B cell (primary cell): ENCODE results near the gene CD276. TPM values are rescaled to one million over a fixed set of nuclear protein-coding genes. Genes with fewer than 3 reads are reported as not detected.

Experiments
- ATAC-seq: fragments of 200-7000 bp; cut with Tn5 transposase; one replicate; pipeline ENCODE4 v1.10.0; 2021; ENCODE audit warnings: low read depth, mild to moderate bottlenecking, moderate number of reproducible peaks, moderate library complexity
- CTCF ChIA-PET: fragments of 350-600 bp; sonication (Branson Sonifier 250); formaldehyde crosslinking; loops from one replicate; lab custom pipeline; 2021; ENCODE audit warnings: antibody characterized with exemption, inconsistent platforms; lab: Charles Lee
- POLR2A ChIA-PET: fragments of 350-600 bp; sonication (Branson Sonifier 250); formaldehyde crosslinking; loops from one replicate; lab custom pipeline; 2021; ENCODE audit warnings: antibody characterized with exemption; lab: Charles Lee
- DNase-seq: peaks from one replicate; pipeline ENCODE4 v3.0.0; 2013
- H2AFZ ChIP-seq: 2 replicates; pipeline ENCODE4 v1.6.1; 2012; ENCODE audit warnings: mild to moderate bottlenecking, low read depth, low read length; ENCODE audit not compliant: insufficient read depth, poor library complexity, severe bottlenecking
- H3K27ac ChIP-seq, 2 donors: 1 replicate in 1 of 2; 2 replicates in 1 of 2; pipeline ENCODE4 v1.5.1; 2012 to 2013; ENCODE audit warnings: low read length in 2 of 2, mild to moderate bottlenecking in 2 of 2, moderate library complexity in 1 of 2
- H3K27me3 ChIP-seq, 4 experiments: fragments of 200-600 bp in 1 of 4; sonication (generic) in 1 of 4; replicated peaks in 1 of 4; 1 replicate in 2 of 4; 2 replicates in 2 of 4; pipeline versions ENCODE4 v1.6.1 to v1.7.0; 2013 to 2016; ENCODE audit warnings: low read length in 3 of 4, mild to moderate bottlenecking in 2 of 4, mixed read lengths in 1 of 4, moderate library complexity in 1 of 4; ENCODE audit not compliant: insufficient read depth in 4 of 4, control insufficient read depth in 3 of 4; ENCODE audit errors: control extremely low read depth in 1 of 4
- H3K36me3 ChIP-seq, 2 experiments: replicated peaks in 1 of 2; 1 replicate in 1 of 2; 2 replicates in 1 of 2; pipeline versions ENCODE4 v1.6.1 to v1.7.1; 2013; ENCODE audit warnings: low read length in 1 of 2; ENCODE audit not compliant: insufficient read depth in 2 of 2, control insufficient read depth in 1 of 2; ENCODE audit errors: control extremely low read depth in 1 of 2, extremely low read depth in 1 of 2
- H3K4me1 ChIP-seq, 2 donors: fragments of 200-600 bp in 1 of 2; sonication (generic) in 1 of 2; 1 replicate in 1 of 2; 2 replicates in 1 of 2; pipeline versions ENCODE4 v1.5.1 to v1.6.1; 2013 to 2017; ENCODE audit warnings: low read length in 2 of 2; ENCODE audit not compliant: control insufficient read depth in 2 of 2, insufficient read depth in 2 of 2
- H3K4me2 ChIP-seq: replicated peaks from 2 replicates; pipeline ENCODE3; 2012; ENCODE audit warnings: mild to moderate bottlenecking, low read depth, low read length; ENCODE audit not compliant: poor library complexity, severe bottlenecking
- H3K4me3 ChIP-seq, 5 experiments: fragments of 200-600 bp in 1 of 5; sonication (generic) in 1 of 5; 1 replicate in 3 of 5; 2 replicates in 2 of 5; pipeline versions ENCODE4 v1.5.1 to v1.7.0; 2011 to 2016; ENCODE audit warnings: low read length in 4 of 5, mild to moderate bottlenecking in 4 of 5, low read depth in 2 of 5, control low read depth in 1 of 5, moderate library complexity in 1 of 5; ENCODE audit not compliant: insufficient read depth in 1 of 5; ENCODE audit errors: control extremely low read depth in 1 of 5, extremely low read depth in 1 of 5
- H3K79me2 ChIP-seq: fragments of 200-600 bp; sonication (generic); one replicate; pipeline ENCODE4 v1.6.0; 2016; ENCODE audit warnings: low read length; ENCODE audit not compliant: control insufficient read depth, insufficient read depth
- H3K9ac ChIP-seq: fragments of 200-600 bp; sonication (generic); 2 replicates; pipeline ENCODE4 v1.6.1; 2017; ENCODE audit warnings: mild to moderate bottlenecking, low read length, moderate library complexity
- H3K9me3 ChIP-seq, 3 donors: one replicate each; pipeline versions ENCODE4 v1.6.1 to v1.7.1; 2013; ENCODE audit warnings: low read length in 2 of 3; ENCODE audit not compliant: control insufficient read depth in 2 of 3, insufficient read depth in 1 of 3; ENCODE audit errors: control extremely low read depth in 1 of 3
- H4K20me1 ChIP-seq: 2 replicates; pipeline ENCODE4 v1.6.0; 2012; ENCODE audit warnings: mild to moderate bottlenecking, low read length; ENCODE audit not compliant: insufficient read depth, control insufficient read depth, poor library complexity, severe bottlenecking
- H3K27ac Mint-ChIP-seq: one replicate; pipeline ENCODE4 v1.8.0; 2021; ENCODE audit warnings: mixed read lengths
- H3K27me3 Mint-ChIP-seq: one replicate; pipeline ENCODE4 v1.8.0; 2021; ENCODE audit warnings: mixed read lengths
- H3K4me1 Mint-ChIP-seq: one replicate; pipeline ENCODE4 v1.8.0; 2021; ENCODE audit warnings: mixed read lengths
- H3K4me3 Mint-ChIP-seq: one replicate; pipeline ENCODE4 v1.8.0; 2021; ENCODE audit warnings: mixed read lengths
- H3K9me3 Mint-ChIP-seq: one replicate; pipeline ENCODE4 v1.8.0; 2022; ENCODE audit warnings: mixed read lengths; ENCODE audit not compliant: insufficient read depth
- CTCF ChIP-seq: fragments of 200-600 bp; IDR thresholded peaks from one replicate; pipeline ENCODE4 v1.8.0; 2022; ENCODE audit warnings: antibody characterized with exemption, mild to moderate bottlenecking
- EZH2 ChIP-seq: IDR thresholded peaks from 2 replicates; pipeline ENCODE4 v1.6.1; 2012; ENCODE audit warnings: borderline replicate concordance, low read depth, mild to moderate bottlenecking, moderate library complexity, low read length; ENCODE audit not compliant: insufficient read depth, poor library complexity, severe bottlenecking
- WGBS: methylation state at CpG from one replicate; pipeline ENCODE4 v1.1.5; 2013; ENCODE audit warnings: missing lambda C conversion rate; ENCODE audit not compliant: insufficient coverage; 5-methylcytosine and 5-hydroxymethylcytosine counted together
- intact Hi-C: fragments of 100-400 bp; cut with micrococcal nuclease; formaldehyde crosslinking; loops from one replicate; pipeline ENCODE4 v1.10.0; 2022
- polyA plus RNA-seq: library from polyadenylated mRNA; depleted of rRNA; stranded (reverse); fragments of >200 nt; gene quantifications from 2 replicates; pipeline ENCODE4 v1.2.3, GENCODE V29; 2012
- total RNA-seq, 2 donors: library from RNA; stranded (reverse); fragments of 120-200 nt in 1 of 2; gene quantifications; 1 replicate in 1 of 2; 2 replicates in 1 of 2; pipeline versions ENCODE4 v1.2.3 to v1.2.4, GENCODE V29; 2013 to 2022

Gene CD276
- total and polyA plus RNA-seq, 2 donors (not counting 1 experiment from before 2014, with no cell fraction given): not detected

GRCh38 chr15:73749533-73749932 is 65.3 kb downstream of the CD276 start:
- intact Hi-C loops: no loop called here
- no peaks in the 10 kb centered on the region for H3K4me1 ChIP-seq
- POLR2A ChIA-PET: no interaction called here
- CTCF ChIA-PET: no interaction called here
- H3K27ac ChIP-seq: no peak overlapping the region
- H3K9me3 ChIP-seq: no peaks in the 10 kb centered on the region
- H3K4me3 ChIP-seq: no peak overlapping the region
- Mint-ChIP-seq H3K9me3 (no peaks in the 10 kb centered on the region), H3K4me1 (peaks cover 5% of the 10 kb centered on the region), H3K27ac (no peak overlapping the region), H3K27me3 (peaks cover 38% of the 10 kb centered on the region), H3K4me3 (no peak overlapping the region)
- H3K27me3 ChIP-seq: peaks cover 0 to 28% (median 1%) of the 10 kb centered on the region in 4 experiments
- TF ChIP-seq EZH2: no peak
- no peak for TF ChIP-seq CTCF
- H2AFZ ChIP-seq: no peak overlapping the region
- no peak for DNase-seq
- WGBS: 86% methylated on average over 5 of the region's 5 CpGs
- no peaks in the 10 kb centered on the region for H3K79me2 ChIP-seq
- H4K20me1 ChIP-seq: no peaks in the 10 kb centered on the region
- H3K4me2 ChIP-seq: no peak overlapping the region
- H3K36me3 ChIP-seq: no peaks in the 10 kb centered on the region
- H3K9ac ChIP-seq: no peak overlapping the region
- ATAC-seq: no peak

GRCh38 chr15:73749971-73750370 is 65.8 kb downstream of the CD276 start:
- CTCF ChIA-PET: no interaction called here
- Histone ChIP-seq H3K27me3 (peaks cover 0 to 32% (median 1%) of the 10 kb centered on the region in 4 experiments), H2AFZ (no peak overlapping the region), H3K36me3 (no peaks in the 10 kb centered on the region), H3K9ac (no peak overlapping the region), H3K4me3 (no peak overlapping the region), H3K4me2 (no peak overlapping the region), H3K9me3 (no peaks in the 10 kb centered on the region), H4K20me1 (no peaks in the 10 kb centered on the region), H3K27ac (no peak overlapping the region), H3K4me1 (no peaks in the 10 kb centered on the region), H3K79me2 (no peaks in the 10 kb centered on the region)
- no peak overlapping the region for H3K4me3 Mint-ChIP-seq
- 100% methylated on average over 5 of the region's 5 CpGs for WGBS
- H3K9me3 Mint-ChIP-seq: no peaks in the 10 kb centered on the region
- POLR2A ChIA-PET: no interaction called here
- no peak overlapping the region for H3K27ac Mint-ChIP-seq
- TF ChIP-seq CTCF (no peak), EZH2 (no peak)
- peaks cover 5% of the 10 kb centered on the region for H3K4me1 Mint-ChIP-seq
- ATAC-seq (no peak), DNase-seq (no peak)
- intact Hi-C loops: no loop called here
- peaks cover 42% of the 10 kb centered on the region for H3K27me3 Mint-ChIP-seq
